Activated naive CD8-positive, alpha-beta T cell treated with anti-CD3 and anti-CD28 coated beads for 36 hours (primary cell): ENCODE results near the gene CRYBB1. TPM values are rescaled to one million over a fixed set of nuclear protein-coding genes. Genes with fewer than 3 reads are reported as not detected.

Source experiments
- DNase-seq: peaks from one replicate; pipeline ENCODE4 v3.0.0; 2021
- H3K27ac Mint-ChIP-seq: one replicate; pipeline ENCODE4 v1.8.0; 2022; ENCODE audit warnings: mild to moderate bottlenecking, moderate library complexity, mixed read lengths
- H3K27me3 Mint-ChIP-seq: one replicate; pipeline ENCODE4 v1.8.0; 2022; ENCODE audit warnings: mild to moderate bottlenecking, mixed read lengths
- H3K36me3 Mint-ChIP-seq: one replicate; pipeline ENCODE4 v1.8.0; 2021; ENCODE audit warnings: mild to moderate bottlenecking, mixed read lengths
- H3K4me1 Mint-ChIP-seq: one replicate; pipeline ENCODE4 v1.8.0; 2021; ENCODE audit warnings: mixed read lengths
- H3K4me3 Mint-ChIP-seq: one replicate; pipeline ENCODE4 v1.8.0; 2022; ENCODE audit warnings: mild to moderate bottlenecking, moderate library complexity, mixed read lengths
- H3K9me3 Mint-ChIP-seq: one replicate; pipeline ENCODE4 v1.8.0; 2022; ENCODE audit warnings: mixed read lengths
- total RNA-seq, 2 experiments: library from RNA; stranded (reverse); gene quantifications; one replicate each; pipeline ENCODE4 v1.2.3, GENCODE V29; 2021

The CRYBB1 gene
- total RNA-seq, 2 experiments from 2014 or later = not detected

DNA sequence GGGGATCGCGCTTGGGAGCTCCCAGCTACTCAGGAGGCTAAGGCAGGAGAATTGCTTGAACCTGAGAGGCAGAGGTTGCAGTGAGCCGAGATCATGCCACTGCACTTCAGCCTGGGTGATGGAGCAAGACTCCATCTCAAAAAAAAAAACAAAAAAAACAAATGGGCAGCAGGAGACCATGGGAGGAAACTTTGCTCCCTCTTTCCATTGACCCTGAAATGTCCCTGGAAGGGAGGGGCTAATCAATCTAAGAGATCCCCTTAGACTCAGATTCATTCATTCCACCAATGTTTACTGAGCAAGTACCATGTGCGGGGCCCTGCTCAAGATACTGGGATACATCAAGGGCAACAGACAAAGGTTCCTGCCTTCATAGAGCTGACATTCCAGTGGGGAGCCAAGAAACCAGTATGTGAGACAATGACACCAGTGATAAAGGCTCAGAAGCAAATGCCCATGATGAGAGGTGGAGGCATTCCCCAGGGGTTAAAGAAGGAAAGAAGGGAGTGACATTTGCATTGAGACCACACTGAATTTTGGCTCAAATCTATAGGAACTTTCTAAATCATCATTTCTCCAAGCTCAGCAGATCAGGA lies 67.8 kb downstream of the CRYBB1 start:
- Mint-ChIP-seq H3K27ac (no peak overlapping the region), H3K36me3 (peaks cover 28% of the 10 kb centered on the region), H3K27me3 (no peaks in the 10 kb centered on the region), H3K9me3 (peaks cover 3% of the 10 kb centered on the region), H3K4me3 (no peak overlapping the region), H3K4me1 (peaks cover 43% of the 10 kb centered on the region)
- DNase-seq = no peak

Other genes starting within 250 kb of the CRYBB1 start
- 10 to 100 TPM; 14.9 to 15.9 TPM for gene ASPHD2, start 188.8 kb downstream of the CRYBB1 start, total RNA-seq
- 10 to 100 TPM; 46.9 to 51.3 TPM for gene HPS4, start 134.2 kb downstream of the CRYBB1 start, total RNA-seq
- 10 to 100 TPM; 34.5 to 36.6 TPM for gene SRRD, start 134.2 kb downstream of the CRYBB1 start, total RNA-seq
- 10 to 100 TPM; 45.9 to 50.1 TPM for gene TFIP11, start 105.6 kb downstream of the CRYBB1 start, total RNA-seq
- 10 to 100 TPM; 32.1 to 35.0 TPM for gene TPST2, start 27.9 kb downstream of the CRYBB1 start, total RNA-seq
- not detected for gene CRYBA4, start 3.9 kb upstream of the CRYBB1 start, total RNA-seq
- 1 to 10 TPM; 5.1 to 5.9 TPM for gene MIAT, start 39.6 kb upstream of the CRYBB1 start, total RNA-seq